ENCODE data around the gene FHOD3. TPM values are rescaled to one million over a fixed set of nuclear protein-coding genes. Genes with fewer than 3 reads are reported as not detected.

Gene FHOD3
- total RNA-seq, 1 experiment from 2014 or later, result 22.7 TPM

DNA sequence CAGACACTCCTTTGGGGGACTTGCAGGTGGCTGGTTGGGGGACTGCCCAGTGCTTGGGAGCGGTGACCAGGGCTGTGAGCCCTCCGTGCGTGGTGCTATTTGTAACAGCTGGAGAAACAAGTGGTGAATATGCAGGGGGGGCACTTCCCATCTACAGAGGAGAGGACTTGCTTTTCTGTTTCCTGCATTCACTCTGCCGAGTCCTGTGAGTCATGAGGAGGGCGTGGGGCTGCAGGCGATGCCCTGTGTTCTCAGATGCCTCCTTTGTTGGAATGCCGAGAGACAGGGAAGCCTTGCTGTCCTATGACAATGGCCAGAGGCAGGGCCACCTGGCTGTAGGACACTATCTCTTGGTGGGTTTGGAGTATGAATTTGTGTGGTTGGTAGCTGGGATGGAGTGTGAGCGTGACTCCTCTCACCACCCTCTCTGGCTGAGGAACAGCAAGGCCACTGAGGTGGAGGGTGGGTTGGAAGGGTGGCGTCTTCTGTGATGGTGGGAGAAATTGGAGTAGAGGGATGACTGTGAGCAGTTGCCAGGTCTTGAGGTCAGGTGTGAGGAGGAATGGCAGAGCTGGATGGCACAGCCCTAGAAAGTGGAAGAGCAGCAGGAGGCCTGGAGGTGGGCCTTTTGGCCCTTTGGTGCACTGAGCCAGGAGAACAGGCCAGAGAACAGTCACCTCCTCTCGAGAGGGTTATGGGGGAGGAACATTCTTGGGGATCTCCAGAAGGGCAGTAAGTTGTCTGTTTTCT, 24.3 kb downstream of the FHOD3 start:
- intact Hi-C loops (cut with micrococcal nuclease; ENCODE audit: unreplicated experiment) (no loop called here), in situ Hi-C loops (cut with HindIII; ENCODE audit: low pct_unique_long_range_greater_than_20kb, low sequenced_read_pairs) (no loop called here)
- no peaks in the 10 kb centered on the region; the same call in 1 of the 2 replicates for H3K4me1 ChIP-seq (ENCODE audit: control insufficient read depth, insufficient read depth, low read length)
- peak; percentile 63; the same call in 1 of the 2 replicates for ATAC-seq
- no peaks in the 10 kb centered on the region for H3K27me3 ChIP-seq (ENCODE audit: control insufficient read depth, insufficient read depth, low read length)
- ChIA-PET CTCF (no interaction called here), POLR2A (no interaction called here)
- no TSS peak for BruUV-seq (replicated peaks)
- TF ChIP-seq, protein P1, sequence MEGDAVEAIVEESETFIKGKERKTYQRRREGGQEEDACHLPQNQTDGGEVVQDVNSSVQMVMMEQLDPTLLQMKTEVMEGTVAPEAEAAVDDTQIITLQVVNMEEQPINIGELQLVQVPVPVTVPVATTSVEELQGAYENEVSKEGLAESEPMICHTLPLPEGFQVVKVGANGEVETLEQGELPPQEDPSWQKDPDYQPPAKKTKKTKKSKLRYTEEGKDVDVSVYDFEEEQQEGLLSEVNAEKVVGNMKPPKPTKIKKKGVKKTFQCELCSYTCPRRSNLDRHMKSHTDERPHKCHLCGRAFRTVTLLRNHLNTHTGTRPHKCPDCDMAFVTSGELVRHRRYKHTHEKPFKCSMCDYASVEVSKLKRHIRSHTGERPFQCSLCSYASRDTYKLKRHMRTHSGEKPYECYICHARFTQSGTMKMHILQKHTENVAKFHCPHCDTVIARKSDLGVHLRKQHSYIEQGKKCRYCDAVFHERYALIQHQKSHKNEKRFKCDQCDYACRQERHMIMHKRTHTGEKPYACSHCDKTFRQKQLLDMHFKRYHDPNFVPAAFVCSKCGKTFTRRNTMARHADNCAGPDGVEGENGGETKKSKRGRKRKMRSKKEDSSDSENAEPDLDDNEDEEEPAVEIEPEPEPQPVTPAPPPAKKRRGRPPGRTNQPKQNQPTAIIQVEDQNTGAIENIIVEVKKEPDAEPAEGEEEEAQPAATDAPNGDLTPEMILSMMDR (IDR thresholded peaks at IDR 0.05), result no peak
- no peak for TF ChIP-seq TCF7L2 (IDR thresholded peaks at IDR 0.05; ENCODE audit: low read depth, low read length)
- TF ChIP-seq POLR2AphosphoS5 (IDR thresholded peaks at IDR 0.05; ENCODE audit: low read depth, low read length), result no peak
- TF ChIP-seq, protein P2, sequence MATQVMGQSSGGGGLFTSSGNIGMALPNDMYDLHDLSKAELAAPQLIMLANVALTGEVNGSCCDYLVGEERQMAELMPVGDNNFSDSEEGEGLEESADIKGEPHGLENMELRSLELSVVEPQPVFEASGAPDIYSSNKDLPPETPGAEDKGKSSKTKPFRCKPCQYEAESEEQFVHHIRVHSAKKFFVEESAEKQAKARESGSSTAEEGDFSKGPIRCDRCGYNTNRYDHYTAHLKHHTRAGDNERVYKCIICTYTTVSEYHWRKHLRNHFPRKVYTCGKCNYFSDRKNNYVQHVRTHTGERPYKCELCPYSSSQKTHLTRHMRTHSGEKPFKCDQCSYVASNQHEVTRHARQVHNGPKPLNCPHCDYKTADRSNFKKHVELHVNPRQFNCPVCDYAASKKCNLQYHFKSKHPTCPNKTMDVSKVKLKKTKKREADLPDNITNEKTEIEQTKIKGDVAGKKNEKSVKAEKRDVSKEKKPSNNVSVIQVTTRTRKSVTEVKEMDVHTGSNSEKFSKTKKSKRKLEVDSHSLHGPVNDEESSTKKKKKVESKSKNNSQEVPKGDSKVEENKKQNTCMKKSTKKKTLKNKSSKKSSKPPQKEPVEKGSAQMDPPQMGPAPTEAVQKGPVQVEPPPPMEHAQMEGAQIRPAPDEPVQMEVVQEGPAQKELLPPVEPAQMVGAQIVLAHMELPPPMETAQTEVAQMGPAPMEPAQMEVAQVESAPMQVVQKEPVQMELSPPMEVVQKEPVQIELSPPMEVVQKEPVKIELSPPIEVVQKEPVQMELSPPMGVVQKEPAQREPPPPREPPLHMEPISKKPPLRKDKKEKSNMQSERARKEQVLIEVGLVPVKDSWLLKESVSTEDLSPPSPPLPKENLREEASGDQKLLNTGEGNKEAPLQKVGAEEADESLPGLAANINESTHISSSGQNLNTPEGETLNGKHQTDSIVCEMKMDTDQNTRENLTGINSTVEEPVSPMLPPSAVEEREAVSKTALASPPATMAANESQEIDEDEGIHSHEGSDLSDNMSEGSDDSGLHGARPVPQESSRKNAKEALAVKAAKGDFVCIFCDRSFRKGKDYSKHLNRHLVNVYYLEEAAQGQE (IDR thresholded peaks at IDR 0.05; ENCODE audit: insufficient read depth in 1 of 2, low read depth in 2 of 2, low read length in 1 of 2), result no peak
- no peak for TF ChIP-seq SIN3A (IDR thresholded peaks at IDR 0.05; ENCODE audit: borderline replicate concordance, insufficient read depth, low read depth, low read length)
- no peak for DNase-seq (ENCODE audit: low read depth, low spot score)
- H3K4me3 ChIP-seq (ENCODE audit: low read depth in 2 of 2, low read length in 2 of 2), result no peak overlapping the region
- H3K27ac ChIP-seq (ENCODE audit: low read length), result no peak overlapping the region
- H3K36me3 ChIP-seq (ENCODE audit: control insufficient read depth, insufficient read depth, low read length), result no peaks in the 10 kb centered on the region
- no peaks in the 10 kb centered on the region for H3K9me3 ChIP-seq (ENCODE audit: control insufficient read depth, insufficient read depth, low read depth, low read length)

DNA sequence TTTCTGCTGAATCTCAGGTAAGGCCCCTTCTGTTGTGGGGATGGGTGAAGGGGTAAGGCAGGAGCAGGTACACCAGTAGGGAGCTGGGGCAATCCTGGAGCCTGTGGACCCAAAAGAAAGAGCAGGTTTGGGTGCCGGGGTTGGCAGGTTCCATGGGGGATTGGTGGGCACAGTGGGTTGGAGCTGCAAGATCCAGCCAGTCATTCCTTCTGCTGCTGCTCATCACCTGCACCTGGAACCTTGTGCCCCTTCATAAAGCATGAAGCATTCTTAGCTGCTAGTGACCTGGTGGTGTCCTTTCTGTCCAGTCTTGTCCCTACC, 24.9 kb downstream of the FHOD3 start:
- intact Hi-C loops (cut with micrococcal nuclease; ENCODE audit: unreplicated experiment), result no loop called here
- Histone ChIP-seq H3K36me3 (ENCODE audit: control insufficient read depth, insufficient read depth, low read length) (no peaks in the 10 kb centered on the region), H3K9me3 (ENCODE audit: control insufficient read depth, insufficient read depth, low read depth, low read length) (no peaks in the 10 kb centered on the region), H3K4me3 (ENCODE audit: low read depth in 2 of 2, low read length in 2 of 2) (no peak overlapping the region), H3K4me1 (ENCODE audit: control insufficient read depth, insufficient read depth, low read length) (no peaks in the 10 kb centered on the region; the same call in 1 of the 2 replicates), H3K27me3 (ENCODE audit: control insufficient read depth, insufficient read depth, low read length) (no peaks in the 10 kb centered on the region), H3K27ac (ENCODE audit: low read length) (no peak overlapping the region)
- in situ Hi-C loops (cut with HindIII; ENCODE audit: low pct_unique_long_range_greater_than_20kb, low sequenced_read_pairs), result no loop called here
- no peak for TF ChIP-seq SIN3A (IDR thresholded peaks at IDR 0.05; ENCODE audit: borderline replicate concordance, insufficient read depth, low read depth, low read length)
- TF ChIP-seq, protein P1 (IDR thresholded peaks at IDR 0.05), result no peak
- TF ChIP-seq, protein P2 (IDR thresholded peaks at IDR 0.05; ENCODE audit: insufficient read depth in 1 of 2, low read depth in 2 of 2, low read length in 1 of 2), result no peak
- no peak for TF ChIP-seq POLR2AphosphoS5 (IDR thresholded peaks at IDR 0.05; ENCODE audit: low read depth, low read length)
- TF ChIP-seq TCF7L2 (IDR thresholded peaks at IDR 0.05; ENCODE audit: low read depth, low read length), result no peak
- no TSS peak for BruUV-seq (replicated peaks)
- ChIA-PET POLR2A (no interaction called here), CTCF (no interaction called here)
- ATAC-seq (no peak), DNase-seq (ENCODE audit: low read depth, low spot score) (no peak)

Data from Panc1 (cell line).